ENCODE data around the gene SWI5.

Gene SWI5

DNA sequence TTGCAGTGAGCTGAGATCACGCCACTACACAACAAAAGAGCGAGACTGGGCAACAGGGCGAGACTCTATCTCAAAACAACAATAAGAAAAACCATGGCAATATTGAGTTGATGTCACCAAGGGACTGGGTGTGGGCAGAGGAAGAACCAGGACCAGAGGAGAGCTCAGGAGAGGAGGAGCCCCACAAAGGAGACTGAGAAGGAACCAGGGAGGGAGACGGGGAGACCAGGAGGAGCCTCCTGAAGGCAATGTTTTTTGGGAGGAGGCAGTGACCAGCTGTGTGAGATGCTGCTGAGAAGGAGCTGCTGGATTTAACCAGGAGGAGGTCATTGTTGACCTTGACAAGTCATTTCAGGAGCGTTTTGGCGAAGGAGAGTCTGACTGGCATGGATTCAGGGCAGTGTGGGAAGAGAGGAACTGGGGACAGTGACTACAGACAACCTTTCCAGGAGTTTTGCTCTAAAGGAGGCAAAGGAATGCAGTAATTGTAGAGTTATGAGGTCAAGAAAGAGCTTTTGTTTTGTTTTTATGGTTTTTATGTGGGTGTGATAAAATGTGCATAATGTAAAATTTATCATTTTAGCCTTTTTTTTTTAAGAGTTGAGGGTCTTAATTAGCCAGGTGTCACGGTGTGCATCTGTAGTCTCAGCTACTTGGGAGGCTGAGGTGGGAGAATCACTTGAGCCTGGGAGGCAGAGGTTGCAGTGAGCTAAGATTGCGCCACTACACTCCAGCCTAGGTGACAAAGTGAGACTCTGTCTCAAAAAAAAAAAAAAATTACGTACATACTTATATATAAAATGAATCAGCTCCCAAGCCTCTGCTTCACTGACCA lies 28.3 kb downstream of the SWI5 start:
- Histone ChIP-seq H3K4me1 (ENCODE audit: insufficient read depth, low read length) (no peaks in the 10 kb centered on the region), H3K27ac (ENCODE audit: low read depth, low read length) (no peak overlapping the region), H3K4me3 (ENCODE audit: low read length) (no peak overlapping the region), H3K9me3 (ENCODE audit: insufficient read depth, low read depth, low read length) (no peaks in the 10 kb centered on the region), H3K36me3 (ENCODE audit: insufficient read depth, low read length) (peaks cover 8% of the 10 kb centered on the region), H3K9ac (ENCODE audit: low read depth, low read length) (no peak overlapping the region), H3K27me3 (ENCODE audit: insufficient read depth, low read length) (no peaks in the 10 kb centered on the region)
- WGBS, result 86% methylated on average over 6 of the region's 9 CpGs

DNA sequence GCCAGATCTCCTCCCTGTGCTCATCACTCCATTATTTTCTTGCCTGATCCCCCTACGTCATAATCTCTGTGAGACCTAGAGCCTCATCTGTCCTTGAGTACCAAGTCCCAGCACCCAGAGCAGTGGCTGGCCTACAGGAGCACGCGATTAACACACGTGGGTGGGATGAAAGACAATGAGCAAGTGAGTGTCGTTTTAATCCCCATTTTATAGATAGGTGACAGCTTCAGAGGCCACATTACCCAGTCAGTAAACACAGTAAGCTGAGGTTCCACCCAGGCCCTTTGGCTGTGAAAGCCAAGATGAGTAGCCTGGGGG lies 28.9 kb downstream of the SWI5 start:
- Histone ChIP-seq H3K36me3 (ENCODE audit: insufficient read depth, low read length) (peaks cover 14% of the 10 kb centered on the region), H3K4me1 (ENCODE audit: insufficient read depth, low read length) (no peaks in the 10 kb centered on the region), H3K27me3 (ENCODE audit: insufficient read depth, low read length) (no peaks in the 10 kb centered on the region), H3K9me3 (ENCODE audit: insufficient read depth, low read depth, low read length) (no peaks in the 10 kb centered on the region), H3K9ac (ENCODE audit: low read depth, low read length) (no peak overlapping the region), H3K27ac (ENCODE audit: low read depth, low read length) (no peak overlapping the region), H3K4me3 (ENCODE audit: low read length) (no peak overlapping the region)
- WGBS, result 79% methylated on average over 5 of the region's 5 CpGs

DNA sequence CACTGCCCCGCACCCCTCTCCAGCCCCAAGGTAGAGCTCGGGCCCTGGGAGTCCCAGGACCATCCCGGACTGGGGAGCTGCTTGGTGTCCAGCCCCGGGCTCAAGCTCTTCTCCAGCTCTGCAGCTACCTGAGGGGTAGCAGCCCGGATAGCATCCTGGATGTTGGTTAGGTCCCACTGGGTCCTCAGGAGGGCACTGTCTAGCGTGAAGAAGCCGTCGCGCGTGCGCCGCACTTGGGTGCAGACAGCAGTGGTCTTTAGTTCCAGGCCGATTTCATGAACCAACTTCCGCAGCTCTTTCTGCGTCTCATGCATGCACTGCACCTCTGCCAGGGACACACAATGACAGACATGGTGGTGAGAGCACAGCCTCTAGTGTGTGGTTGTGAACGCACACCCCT lies 33.5 kb downstream of the SWI5 start:
- H3K27ac ChIP-seq (ENCODE audit: low read depth, low read length), result no peak overlapping the region
- no peak overlapping the region for H3K4me3 ChIP-seq (ENCODE audit: low read length)
- H3K36me3 ChIP-seq (ENCODE audit: insufficient read depth, low read length), result peaks cover 44% of the 10 kb centered on the region
- 96% methylated on average over 16 of the region's 16 CpGs for WGBS
- no peak overlapping the region for H3K9ac ChIP-seq (ENCODE audit: low read depth, low read length)
- H3K27me3 ChIP-seq (ENCODE audit: insufficient read depth, low read length), result no peaks in the 10 kb centered on the region
- H3K4me1 ChIP-seq (ENCODE audit: insufficient read depth, low read length), result no peaks in the 10 kb centered on the region
- H3K9me3 ChIP-seq (ENCODE audit: insufficient read depth, low read depth, low read length), result no peaks in the 10 kb centered on the region

DNA sequence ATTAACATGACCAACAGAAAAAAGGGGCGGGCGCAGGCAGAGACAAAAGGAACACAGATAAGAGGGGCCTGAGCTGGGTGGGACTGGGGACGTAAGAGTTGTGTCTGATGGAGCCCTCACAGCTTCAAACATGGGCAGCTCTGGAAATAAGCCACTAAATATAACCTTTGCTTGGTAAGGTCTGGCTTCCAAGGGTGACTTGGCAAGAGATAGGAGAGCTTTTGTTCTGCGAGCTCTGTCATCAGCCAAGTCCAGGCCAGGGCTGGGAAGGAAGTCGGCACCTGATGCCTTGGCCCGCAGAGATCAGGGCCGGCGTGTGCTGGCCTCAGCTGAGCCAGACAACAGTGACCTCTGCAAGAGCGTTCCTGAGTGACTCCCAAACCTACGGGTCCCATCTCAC lies 34.4 kb downstream of the SWI5 start:
- no peak overlapping the region for H3K4me3 ChIP-seq (ENCODE audit: low read length)
- no peak overlapping the region for H3K27ac ChIP-seq (ENCODE audit: low read depth, low read length)
- H3K36me3 ChIP-seq (ENCODE audit: insufficient read depth, low read length), result peaks cover 52% of the 10 kb centered on the region

DNA sequence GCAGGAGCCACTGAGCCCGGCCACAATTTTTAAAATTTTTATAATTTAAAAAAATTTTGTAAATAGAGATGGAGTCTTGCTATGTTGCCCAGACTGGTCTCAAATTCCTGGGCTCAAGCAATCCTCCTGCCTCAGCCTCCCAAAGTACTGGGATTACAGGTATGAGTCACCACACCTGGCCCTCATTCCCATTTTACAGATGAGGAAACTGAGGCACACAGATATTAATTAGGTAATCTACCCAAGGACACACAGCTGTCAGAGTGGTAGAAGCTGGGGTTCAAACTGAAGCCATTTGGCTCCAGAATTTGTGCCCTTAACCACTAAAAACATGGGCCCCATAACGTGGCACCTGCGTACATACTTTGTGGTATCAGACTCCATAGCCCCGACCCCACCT lies 38.6 kb downstream of the SWI5 start:
- Histone ChIP-seq H3K27me3 (ENCODE audit: insufficient read depth, low read length) (no peaks in the 10 kb centered on the region), H3K4me1 (ENCODE audit: insufficient read depth, low read length) (no peaks in the 10 kb centered on the region), H3K4me3 (ENCODE audit: low read length) (no peak overlapping the region), H3K27ac (ENCODE audit: low read depth, low read length) (no peak overlapping the region), H3K9me3 (ENCODE audit: insufficient read depth, low read depth, low read length) (no peaks in the 10 kb centered on the region), H3K36me3 (ENCODE audit: insufficient read depth, low read length) (peaks cover 68% of the 10 kb centered on the region), H3K9ac (ENCODE audit: low read depth, low read length) (no peak overlapping the region)
- WGBS, result 93% methylated on average over 3 of the region's 4 CpGs

More for the DNA sequence above, 34.4 kb downstream of the SWI5 start:
- H3K9me3 ChIP-seq (ENCODE audit: insufficient read depth, low read depth, low read length), result no peaks in the 10 kb centered on the region
- no peaks in the 10 kb centered on the region for H3K27me3 ChIP-seq (ENCODE audit: insufficient read depth, low read length)
- H3K4me1 ChIP-seq (ENCODE audit: insufficient read depth, low read length), result no peaks in the 10 kb centered on the region
- 92% methylated on average over 10 of the region's 10 CpGs for WGBS
- no peak overlapping the region for H3K9ac ChIP-seq (ENCODE audit: low read depth, low read length)

DNA sequence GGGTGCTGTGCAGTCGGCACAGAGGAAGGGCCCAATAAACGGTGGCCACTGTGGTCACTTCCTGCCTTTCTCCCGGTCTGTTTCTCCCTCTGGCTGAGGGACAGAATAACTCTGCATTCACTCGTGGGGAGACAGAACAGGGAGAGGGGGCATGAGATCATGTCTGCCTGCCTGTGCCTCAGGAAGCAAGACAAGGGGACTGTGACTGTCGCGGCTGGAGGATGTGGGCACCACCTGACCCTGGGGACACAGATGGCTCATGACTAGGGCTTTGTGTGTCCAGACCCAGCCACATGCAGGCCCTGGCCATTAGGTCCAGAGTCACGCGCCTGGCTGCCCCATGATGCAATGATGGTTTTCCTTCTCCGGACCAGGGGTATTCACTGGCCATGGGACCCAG lies 40.3 kb downstream of the SWI5 start:
- Histone ChIP-seq H3K4me1 (ENCODE audit: insufficient read depth, low read length) (peaks cover 2% of the 10 kb centered on the region; the same call in 1 of the 2 replicates), H3K9ac (ENCODE audit: low read depth, low read length) (no peak overlapping the region), H3K27ac (ENCODE audit: low read depth, low read length) (no peak overlapping the region), H3K36me3 (ENCODE audit: insufficient read depth, low read length) (peaks cover 55% of the 10 kb centered on the region), H3K9me3 (ENCODE audit: insufficient read depth, low read depth, low read length) (no peaks in the 10 kb centered on the region), H3K27me3 (ENCODE audit: insufficient read depth, low read length) (no peaks in the 10 kb centered on the region), H3K4me3 (ENCODE audit: low read length) (no peak overlapping the region)
- 94% methylated on average over 9 of the region's 9 CpGs for WGBS

DNA sequence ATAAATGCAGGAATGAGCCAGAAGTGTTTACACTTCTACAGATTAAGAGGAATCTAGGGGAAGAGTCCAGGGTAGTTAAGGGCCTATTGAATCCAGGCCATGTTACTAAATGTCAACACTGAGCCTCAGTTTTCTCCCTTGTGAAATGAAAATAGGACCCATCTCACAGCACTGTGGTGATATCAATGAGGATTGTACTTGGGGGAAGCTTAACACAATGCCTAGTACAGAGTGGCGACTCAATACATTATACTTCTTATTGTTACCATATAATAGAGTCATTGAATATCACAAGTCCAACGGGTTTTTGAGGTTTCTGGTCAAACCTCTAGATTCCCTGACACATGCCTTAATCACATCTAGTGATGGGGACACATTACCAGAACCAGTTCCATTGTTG lies 41.6 kb downstream of the SWI5 start:
- no peak overlapping the region for H3K9ac ChIP-seq (ENCODE audit: low read depth, low read length)
- H3K9me3 ChIP-seq (ENCODE audit: insufficient read depth, low read depth, low read length), result no peaks in the 10 kb centered on the region
- no peaks in the 10 kb centered on the region for H3K27me3 ChIP-seq (ENCODE audit: insufficient read depth, low read length)
- H3K4me3 ChIP-seq (ENCODE audit: low read length), result no peak overlapping the region
- peaks cover 53% of the 10 kb centered on the region for H3K36me3 ChIP-seq (ENCODE audit: insufficient read depth, low read length)
- no peak overlapping the region for H3K27ac ChIP-seq (ENCODE audit: low read depth, low read length)
- 95% methylated on average over 2 of the region's 2 CpGs for WGBS
- H3K4me1 ChIP-seq (ENCODE audit: insufficient read depth, low read length), result peaks cover 6% of the 10 kb centered on the region; the same call in 1 of the 2 replicates

DNA sequence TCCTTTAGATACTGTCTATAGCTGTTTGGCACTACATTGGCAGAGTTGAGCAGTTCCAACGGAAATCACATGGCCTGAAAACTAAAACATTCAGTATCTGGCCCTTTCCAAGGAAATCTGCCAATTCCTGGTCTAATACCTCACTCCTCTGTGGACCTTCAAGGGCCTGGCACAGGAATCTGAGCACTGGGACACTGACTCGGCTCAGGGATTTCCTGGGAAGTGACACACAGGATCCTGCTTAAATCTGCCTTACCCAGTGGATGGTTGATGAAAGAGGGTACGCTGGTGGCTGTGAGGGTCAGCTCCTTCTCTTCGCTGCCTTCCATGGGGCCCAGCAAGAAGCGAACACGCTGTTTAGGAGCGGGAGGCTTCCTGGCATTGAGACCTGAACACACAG lies 45.3 kb downstream of the SWI5 start:
- Histone ChIP-seq H3K27ac (ENCODE audit: low read depth, low read length) (no peak overlapping the region), H3K9me3 (ENCODE audit: insufficient read depth, low read depth, low read length) (no peaks in the 10 kb centered on the region), H3K27me3 (ENCODE audit: insufficient read depth, low read length) (no peaks in the 10 kb centered on the region), H3K9ac (ENCODE audit: low read depth, low read length) (peak overlapping the region; percentile 80), H3K4me1 (ENCODE audit: insufficient read depth, low read length) (peaks cover 6% of the 10 kb centered on the region; the same call in 1 of the 2 replicates), H3K36me3 (ENCODE audit: insufficient read depth, low read length) (peaks cover 43% of the 10 kb centered on the region), H3K4me3 (ENCODE audit: low read length) (peak overlapping the region; percentile 68)
- whole genome bisulfite sequencing, result 91% methylated on average over 7 of the region's 7 CpGs

DNA sequence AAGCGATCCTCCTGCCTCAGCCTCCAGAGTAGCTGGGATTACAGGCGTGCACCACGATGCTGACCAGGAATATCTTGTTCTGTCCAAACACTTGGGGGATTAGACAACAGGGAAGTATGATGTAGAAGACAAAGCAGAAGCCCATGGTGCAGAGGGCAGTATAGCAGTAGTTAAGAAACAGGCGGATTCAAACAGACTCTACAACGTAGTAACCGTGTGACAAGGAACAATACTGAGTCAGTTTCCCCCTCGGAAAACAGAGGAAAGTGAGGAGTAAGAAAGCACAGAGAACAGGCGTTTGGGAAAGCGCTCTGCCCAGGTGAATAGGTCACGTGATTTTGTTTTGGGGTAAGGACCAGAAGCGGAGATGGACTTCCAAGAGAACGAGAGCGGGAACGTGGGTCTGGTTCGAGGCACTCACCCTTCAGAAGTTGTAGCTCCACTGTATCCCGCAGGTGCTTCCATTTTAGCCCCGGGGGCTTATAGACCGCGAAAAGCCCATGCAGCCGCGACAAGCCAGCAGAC lies 45.9 kb downstream of the SWI5 start:
- Histone ChIP-seq H3K27ac (ENCODE audit: low read depth, low read length) (peak overlapping the region; percentile 74; the same call in 1 of the 2 replicates), H3K4me3 (ENCODE audit: low read length) (peak overlapping the region; percentile 68), H3K27me3 (ENCODE audit: insufficient read depth, low read length) (no peaks in the 10 kb centered on the region), H3K9ac (ENCODE audit: low read depth, low read length) (peak overlapping the region; percentile 80), H3K9me3 (ENCODE audit: insufficient read depth, low read depth, low read length) (no peaks in the 10 kb centered on the region), H3K4me1 (ENCODE audit: insufficient read depth, low read length) (peaks cover 6% of the 10 kb centered on the region; the same call in 1 of the 2 replicates), H3K36me3 (ENCODE audit: insufficient read depth, low read length) (peaks cover 39% of the 10 kb centered on the region)
- WGBS, result 2% methylated on average over 21 of the region's 21 CpGs

DNA sequence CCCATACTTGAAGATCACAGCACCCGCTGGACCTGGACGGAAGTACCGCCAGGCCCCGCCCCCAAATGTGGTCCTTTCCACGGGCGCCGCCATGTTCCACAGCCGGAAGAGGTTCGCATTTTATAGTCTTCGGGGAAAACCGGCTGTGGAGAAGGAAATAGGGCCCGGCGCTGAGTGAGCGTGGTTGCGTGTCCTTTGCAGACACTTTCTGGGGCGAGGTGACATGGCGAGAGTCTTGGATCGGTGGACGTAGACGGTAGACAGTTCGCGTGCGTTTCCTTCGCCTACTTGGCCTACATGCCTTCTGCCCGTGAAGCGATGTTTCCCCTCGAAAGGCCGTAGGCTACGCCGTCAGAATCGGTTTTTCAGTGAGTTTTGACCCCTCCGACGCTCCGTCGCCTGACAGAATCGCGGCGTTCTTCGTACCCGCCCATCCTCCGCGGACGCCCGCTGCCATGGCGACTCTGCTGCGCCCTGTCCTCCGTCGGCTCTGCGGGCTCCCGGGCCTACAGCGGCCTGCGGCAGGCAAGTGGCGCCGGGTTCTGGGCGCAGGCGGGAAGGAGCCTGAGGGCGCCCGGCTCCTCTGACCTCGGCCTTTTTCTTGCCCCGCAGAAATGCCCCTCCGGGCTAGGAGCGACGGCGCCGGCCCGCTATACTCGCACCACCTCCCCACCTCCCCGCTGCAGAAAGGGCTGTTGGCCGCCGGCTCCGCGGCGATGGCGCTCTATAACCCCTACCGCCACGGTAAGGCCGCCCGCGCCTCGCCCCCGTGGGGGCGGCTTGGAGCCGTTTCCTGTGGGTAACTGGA lies 46.5 kb downstream of the SWI5 start, which contains the start of the genes COQ4 and TRUB2:
Gene COQ4 (plus strand): TSS at position 436 of the 808 bp plus-strand sequence. CDS start 20 bp downstream, at position 456.
Gene TRUB2 (minus strand): TSS at position 44 of the 808 bp plus-strand sequence. CDS start 39 bp downstream, at position 5.
- no peaks in the 10 kb centered on the region for H3K27me3 ChIP-seq (ENCODE audit: insufficient read depth, low read length)
- H3K9ac ChIP-seq (ENCODE audit: low read depth, low read length), result peak within 1 kb of the TSS; percentile 80
- peak within 1 kb of the TSS; percentile 74 for H3K27ac ChIP-seq (ENCODE audit: low read depth, low read length)
- peaks cover 6% of the 10 kb centered on the region; the same call in 1 of the 2 replicates for H3K4me1 ChIP-seq (ENCODE audit: insufficient read depth, low read length)
- WGBS, result under 1% methylated on average over 83 of the region's 83 CpGs
- H3K9me3 ChIP-seq (ENCODE audit: insufficient read depth, low read depth, low read length), result no peaks in the 10 kb centered on the region
- peak within 1 kb of the TSS; percentile 68 for H3K4me3 ChIP-seq (ENCODE audit: low read length)
- H3K36me3 ChIP-seq (ENCODE audit: insufficient read depth, low read length), result peaks cover 37% of the 10 kb centered on the region

Measured in HUES64 (cell line).